AG04449 (cell line): Measurements from ENCODE around the gene TIE1.

Experiments
- CTCF ChIA-PET: fragments of 350-600 bp; formaldehyde crosslinking; extraction: SDS; loops from one replicate; lab custom pipeline; 2021; ENCODE audit warnings: antibody characterized with exemption; lab: Yijun Ruan, JAX
- POLR2A ChIA-PET: fragments of 400-600, 350-600 bp; formaldehyde crosslinking; extraction: SDS; loops from one replicate; lab custom pipeline; 2020; ENCODE audit warnings: antibody characterized with exemption, inconsistent platforms; lab: Yijun Ruan, JAX
- DNase-seq: peaks from one replicate; pipeline ENCODE4 v3.0.0-alpha.2; 2010; ENCODE audit warnings: low read depth, low spot score
- H3K4me3 ChIP-seq: 2 replicates; pipeline ENCODE4 v1.5.1; 2011; ENCODE audit warnings: low read depth, mild to moderate bottlenecking, control low read depth, low read length
- CTCF ChIP-seq: IDR thresholded peaks from one replicate; pipeline ENCODE4 v1.5.1; 2011; ENCODE audit warnings: mild to moderate bottlenecking, moderate library complexity, low read length, control low read depth, inconsistent platforms; ENCODE audit not compliant: insufficient read depth; ENCODE audit errors: missing control alignments

The TIE1 gene

GRCh38 chr1:43273708-43274107, 27.1 kb upstream of the TIE1 start:
- ChIA-PET POLR2A (no interaction called here), CTCF (no interaction called here)
- H3K4me3 ChIP-seq, result no peak overlapping the region
- no peak for DNase-seq
- no peak for TF ChIP-seq CTCF

GRCh38 chr1:43274125-43274803, 26.5 kb upstream of the TIE1 start:
- DNase-seq, result no peak
- ChIA-PET POLR2A (no interaction called here), CTCF (no interaction called here)
- H3K4me3 ChIP-seq, result no peak overlapping the region
- TF ChIP-seq CTCF, result no peak

GRCh38 chr1:43274804-43275180, 26.0 kb upstream of the TIE1 start:
- DNase-seq, result no peak
- CTCF ChIA-PET, result interaction anchor here (1.2 kb wide), 1 partner anchor 10 kb away, joined by 3 read pairs; no protein-coding TSS in a partner anchor
- no peak for TF ChIP-seq CTCF
- POLR2A ChIA-PET, result no interaction called here
- no peak overlapping the region for H3K4me3 ChIP-seq

- no peak for TF ChIP-seq CTCF
- H3K4me3 ChIP-seq, result no peak overlapping the region
- ChIA-PET CTCF (interaction anchor here (1.2 kb wide), 1 partner anchor 8 kb away, joined by 3 read pairs; no protein-coding TSS in a partner anchor), POLR2A (no interaction called here)
- DNase-seq, result no peak
These were observed 24.8 kb upstream of the TIE1 start for GRCh38 chr1:43275826-43276620.

GRCh38 chr1:43276673-43277072, 24.1 kb upstream of the TIE1 start:
- DNase-seq, result no peak
- ChIA-PET CTCF (no interaction called here), POLR2A (no interaction called here)
- no peak for TF ChIP-seq CTCF
- no peak overlapping the region for H3K4me3 ChIP-seq
